Ovary (tissue), 9 donors: ENCODE results near the gene PLCE1. TPM values are rescaled to one million over a fixed set of nuclear protein-coding genes. Genes with fewer than 3 reads are reported as not detected.

Experiments
- DNase-seq, 5 donors: peaks; one replicate each; pipeline ENCODE4 v3.0.0-alpha.2; 2019 to 2020
- H3K27ac ChIP-seq, 2 donors: fragments of 200-600 bp; one replicate each; pipeline versions ENCODE4 v1.5.1 to v1.8.0; 2019 to 2022
- H3K27me3 ChIP-seq: fragments of 200-600 bp; one replicate; pipeline ENCODE4 v1.8.0; 2022
- H3K36me3 ChIP-seq: fragments of 200-600 bp; sonication (generic); one replicate; pipeline ENCODE4 v1.5.1; 2019
- H3K4me1 ChIP-seq: one replicate; pipeline ENCODE4 v1.8.1; 2013; ENCODE audit warnings: mild to moderate bottlenecking, moderate library complexity; ENCODE audit not compliant: insufficient read depth
- H3K4me3 ChIP-seq: fragments of 200-600 bp; sonication (generic); one replicate; pipeline ENCODE4 v1.5.1; 2017
- H3K9me3 ChIP-seq, 2 donors: fragments of 200-600 bp in 1 of 2; sonication (generic) in 1 of 2; one replicate each; pipeline versions ENCODE4 v1.5.1 to v1.8.1; 2013 to 2019; ENCODE audit warnings: mild to moderate bottlenecking in 1 of 2, moderate library complexity in 1 of 2
- CTCF ChIP-seq, 3 donors: fragments of 450-650 bp in 2 of 3; fragments of 200-600 bp in 1 of 3; IDR thresholded peaks; one replicate each; pipeline versions ENCODE4 v1.5.1 to v1.8.0; 2016 to 2022; ENCODE audit warnings: antibody characterized with exemption in 3 of 3, mild to moderate bottlenecking in 1 of 3
- EP300 ChIP-seq: sonication (generic); formaldehyde crosslinking; IDR thresholded peaks from one replicate; pipeline ENCODE4 v1.6.1; 2017; ENCODE audit warnings: antibody characterized with exemption
- POLR2A ChIP-seq: fragments of 450-650 bp; IDR thresholded peaks from one replicate; pipeline ENCODE4 v1.6.1; 2017; ENCODE audit warnings: antibody characterized with exemption, mild to moderate bottlenecking, moderate library complexity
- WGBS, 3 donors: extraction: QIAGEN DNeasy Blood & Tissue Kit in 1 of 3; methylation state at CpG; one replicate each; pipeline versions ENCODE4 v1.1.5 to v1.1.7; 2013 to 2017; 5-methylcytosine and 5-hydroxymethylcytosine counted together
- intact Hi-C, 4 donors: fragments of 100-400 bp; cut with DNase I; formaldehyde crosslinking; loops; one replicate each; pipeline versions ENCODE4 v1.11.0 to v1.15.1; 2022 to 2023
- polyA plus RNA-seq, 2 donors: library from polyadenylated mRNA; stranded (reverse); fragments of 200-250 nt in 1 of 2; fragments of 350-450 nt in 1 of 2; fragmentation: Illumina TruSeq in 1 of 2; extraction: RNeasy Lipid Tissue Mini Kit (QIAGEN cat#74804) in 1 of 2; gene quantifications; one replicate each; pipeline ENCODE4 v1.2.3, GENCODE V29; 2013 to 2014
- total RNA-seq, 7 donors: library from RNA; depleted of rRNA in 2 of 7; stranded (reverse); fragments of >200 nt in 2 of 7; fragmentation: NEBNext Ultra II Directional in 3 of 7; extraction: Animal tissue kit (Norgen Biotek cat#: 25700) in 3 of 7; gene quantifications; one replicate each; pipeline versions ENCODE4 v1.1.0 to v1.2.4, GENCODE V29; 2016 to 2023
- donor health status: DM: no; HTN: no; CAD: no; lungs with moderate emphysema.
- donor health status: DM: no; HTN: no; CAD: no.
- donor health status: Bipolar disorder and iron deficiency.
- donor health status: DM: yes; HTN: yes; CAD: no.
- donor health status: DM: no; HTN: no; CAD: no.
- donor health status: DM: yes; HTN: yes; CAD: no.

Gene PLCE1
- total and polyA plus RNA-seq, 9 donors = 2.5 to 15.3 (median 7.4) TPM

- intact Hi-C loops = no loop called here
- no peaks in the 10 kb centered on the region for H3K36me3 ChIP-seq
- no peak overlapping the region for H3K27ac ChIP-seq
- DNase-seq = no peak
- H3K9me3 ChIP-seq = no peaks in the 10 kb centered on the region
- TF ChIP-seq CTCF (IDR thresholded peaks at IDR 0.05) (no peak), EP300 (no peak), POLR2A (no peak)
- 88 to 98% (median 96%) methylated on average over 2 of the region's 2 CpGs for WGBS, 3 donors
- H3K4me3 ChIP-seq = no peak overlapping the region
- H3K27me3 ChIP-seq = no peaks in the 10 kb centered on the region
- no peaks in the 10 kb centered on the region for H3K4me1 ChIP-seq
These were observed 16.4 kb downstream of the PLCE1 start for GRCh38 chr10:94010116-94010515.

GRCh38 chr10:94010886-94011285 lies 17.2 kb downstream of the PLCE1 start:
- intact Hi-C loops = no loop called here
- TF ChIP-seq CTCF (IDR thresholded peaks at IDR 0.05) = no peak
- no peaks in the 10 kb centered on the region for H3K27me3 ChIP-seq
- no peaks in the 10 kb centered on the region for H3K4me1 ChIP-seq
- H3K9me3 ChIP-seq = no peaks in the 10 kb centered on the region
- no peak overlapping the region for H3K27ac ChIP-seq
- no peaks in the 10 kb centered on the region for H3K36me3 ChIP-seq
- DNase-seq = no peak
- H3K4me3 ChIP-seq = no peak overlapping the region

GRCh38 chr10:94011296-94011695 lies 17.6 kb downstream of the PLCE1 start:
- Histone ChIP-seq H3K4me1 (no peaks in the 10 kb centered on the region), H3K9me3 (no peaks in the 10 kb centered on the region), H3K27me3 (no peaks in the 10 kb centered on the region), H3K27ac (no peak overlapping the region), H3K4me3 (no peak overlapping the region), H3K36me3 (no peaks in the 10 kb centered on the region)
- no peak for DNase-seq
- TF ChIP-seq EP300 (no peak), POLR2A (no peak), CTCF (IDR thresholded peaks at IDR 0.05) (no peak)
- 83 to 91% (median 91%) methylated on average over 2 of the region's 2 CpGs for WGBS, 3 donors
- intact Hi-C loops = no loop called here

- no peaks in the 10 kb centered on the region for H3K36me3 ChIP-seq
- no peak overlapping the region for H3K4me3 ChIP-seq
- no peaks in the 10 kb centered on the region for H3K27me3 ChIP-seq
- no peak overlapping the region for H3K27ac ChIP-seq
- no peak for DNase-seq
- no peaks in the 10 kb centered on the region for H3K4me1 ChIP-seq
- no peaks in the 10 kb centered on the region for H3K9me3 ChIP-seq
- TF ChIP-seq EP300 (no peak), CTCF (IDR thresholded peaks at IDR 0.05) (no peak), POLR2A (no peak)
- intact Hi-C loops = no loop called here
- whole genome bisulfite sequencing, 3 donors = 87 to 95% (median 94%) methylated on average over 1 of the region's 1 CpG
These were observed 19.1 kb downstream of the PLCE1 start for GRCh38 chr10:94012834-94013233.

GRCh38 chr10:94013331-94013760 lies 19.6 kb downstream of the PLCE1 start:
- no peaks in the 10 kb centered on the region for H3K4me1 ChIP-seq
- H3K36me3 ChIP-seq = no peaks in the 10 kb centered on the region
- H3K27me3 ChIP-seq = no peaks in the 10 kb centered on the region
- no peak for DNase-seq
- H3K4me3 ChIP-seq = no peak overlapping the region
- H3K9me3 ChIP-seq = no peaks in the 10 kb centered on the region
- intact Hi-C loops = no loop called here
- no peak overlapping the region for H3K27ac ChIP-seq
- 20 to 62% (median 53%) methylated on average over 1 of the region's 1 CpG for WGBS, 3 donors
- TF ChIP-seq POLR2A = no peak
- no peak for TF ChIP-seq EP300
- TF ChIP-seq CTCF (IDR thresholded peaks at IDR 0.05) = no peak
